Activated CD8-positive, alpha-beta memory T cell treated with anti-CD3 and anti-CD28 coated beads, Interleukin-2, amount 50 U/mL, for 48 hours (primary cell): ENCODE measurements around the gene ATP5PB.

Experiments
- DNase-seq: peaks from one replicate; pipeline ENCODE4 v3.0.0-alpha.2; 2020

ATP5PB gene

GRCh38 chr1:111448918-111449702 lies at the start of gene ATP5PB, which contains the start of gene WDR77:
TSS of gene ATP5PB (plus strand) at chr1:111449464. CDS start at chr1:111449542, 78 bp downstream.
TSS of gene WDR77 (minus strand) at chr1:111449256. CDS start at chr1:111449169, 87 bp downstream.
- peak; percentile 89 for DNase-seq

- DNase-seq = no peak
These were observed 49.3 kb upstream of the ATP5PB start for GRCh38 chr1:111399792-111400610.

GRCh38 chr1:111402083-111402482 lies 47.2 kb upstream of the ATP5PB start:
- no peak for DNase-seq

- DNase-seq = no peak
These were observed 44.7 kb upstream of the ATP5PB start for GRCh38 chr1:111404588-111404987.

- no peak for DNase-seq
These were observed 42.9 kb upstream of the ATP5PB start for GRCh38 chr1:111406321-111406768.

- no peak for DNase-seq
These were observed 42.0 kb upstream of the ATP5PB start for GRCh38 chr1:111407301-111407700.

- DNase-seq = no peak
These were observed 36.4 kb upstream of the ATP5PB start for GRCh38 chr1:111412839-111413238.

- no peak for DNase-seq
These were observed 34.5 kb upstream of the ATP5PB start for GRCh38 chr1:111414756-111415155.

GRCh38 chr1:111415461-111415860 lies 33.8 kb upstream of the ATP5PB start:
- DNase-seq = no peak

- no peak for DNase-seq
These were observed 31.5 kb upstream of the ATP5PB start for GRCh38 chr1:111417755-111418154.

GRCh38 chr1:111419037-111419436 lies 30.2 kb upstream of the ATP5PB start:
- DNase-seq = no peak

GRCh38 chr1:111420377-111420776 lies 28.9 kb upstream of the ATP5PB start:
- no peak for DNase-seq

GRCh38 chr1:111422546-111423391 lies 26.5 kb upstream of the ATP5PB start:
- no peak for DNase-seq

- DNase-seq = no peak
These were observed 25.0 kb upstream of the ATP5PB start for GRCh38 chr1:111424281-111424680.

GRCh38 chr1:111436726-111437125 lies 12.5 kb upstream of the ATP5PB start:
- DNase-seq = no peak

- DNase-seq = no peak
These were observed 9.6 kb upstream of the ATP5PB start for GRCh38 chr1:111439461-111440351.

- DNase-seq = peak; percentile 72
These were observed 7.6 kb upstream of the ATP5PB start for GRCh38 chr1:111441573-111442192.

GRCh38 chr1:111442457-111442856 lies 6.8 kb upstream of the ATP5PB start:
- no peak for DNase-seq

- no peak for DNase-seq
These were observed 5.2 kb upstream of the ATP5PB start for GRCh38 chr1:111444031-111444430.

GRCh38 chr1:111446546-111446945 lies 2.7 kb upstream of the ATP5PB start:
- DNase-seq = no peak
